ENCODE data around the gene OGDHL. TPM values are rescaled to one million over a fixed set of nuclear protein-coding genes. Genes with fewer than 3 reads are reported as not detected.

OGDHL gene
- total and polyA plus RNA-seq, 9 of the 15 experiments (the other 6 are each of a cell fraction or from before 2014, with no cell fraction given), result 0.01 to 1.8 (median 0.91) TPM

- TF ChIP-seq SIN3B (IDR thresholded peaks at IDR 0.05; ENCODE audit: low read depth) (peak; percentile 49), TEAD2 (tag; IDR thresholded peaks at IDR 0.05) (no peak), FOXP4 (CRISPR knock-in tag; IDR thresholded peaks at IDR 0.05; ENCODE audit: borderline replicate concordance) (peak; percentile 95; the same call in 1 of the 2 replicates), NCOA1 (IDR thresholded peaks at IDR 0.05; ENCODE audit: low read depth) (peak; percentile 53; the same call in 1 of the 2 replicates), RBM14 (IDR thresholded peaks at IDR 0.05; ENCODE audit: borderline replicate concordance, insufficient read depth, low read depth, low read length) (no peak), ZNF740 (CRISPR knock-in tag; IDR thresholded peaks at IDR 0.05) (peak; percentile 51; the same call in 1 of the 2 replicates), ZNF740 (tag; IDR thresholded peaks at IDR 0.05) (no peak), ZBTB7A (IDR thresholded peaks at IDR 0.05; ENCODE audit: borderline replicate concordance, control insufficient read depth, low read depth, low read length) (peak; percentile 67; the same call in 1 of the 2 replicates), CXXC5 (CRISPR knock-in tag; IDR thresholded peaks at IDR 0.05) (peak; percentile 95), ZNF583 (CRISPR knock-in tag; IDR thresholded peaks at IDR 0.05) (peak; percentile 59; the same call in 1 of the 2 replicates), PCBP1 (IDR thresholded peaks at IDR 0.05; ENCODE audit: low read depth, low read length, poor library complexity, severe bottlenecking) (peak; percentile 76), ZBTB1 (CRISPR knock-in tag; IDR thresholded peaks at IDR 0.05; ENCODE audit: borderline replicate concordance, low read depth) (peak; percentile 54; the same call in 1 of the 2 replicates), EP400 (IDR thresholded peaks at IDR 0.05) (no peak), ZNF197 (CRISPR knock-in tag; IDR thresholded peaks at IDR 0.05; ENCODE audit: low read depth) (peak; percentile 86; the same call in 1 of the 2 replicates), ZNF224 (CRISPR knock-in tag; IDR thresholded peaks at IDR 0.05) (peak; percentile 92), ZKSCAN1 (IDR thresholded peaks at IDR 0.05; ENCODE audit: low read depth, low read length) (no peak), SAP30 (IDR thresholded peaks at IDR 0.05; ENCODE audit: borderline replicate concordance, insufficient read depth, low read depth, low read length, poor library complexity, severe bottlenecking) (peak; percentile 59), HNRNPLL (IDR thresholded peaks at IDR 0.05; ENCODE audit: low read depth, low read length, poor library complexity, severe bottlenecking) (peak; percentile 28), ATF3 (IDR thresholded peaks at IDR 0.05) (no peak), ATF3 (CRISPR knock-in tag; conservative IDR thresholded peaks at IDR 0.05) (peak; percentile 71), ZFX (CRISPR knock-in tag; IDR thresholded peaks at IDR 0.05) (peak; percentile 6; the same call in 1 of the 2 replicates), NRF1 (conservative IDR thresholded peaks at IDR 0.05 in 1 of 2, IDR thresholded peaks at IDR 0.05 in 1 of 2) (peak; percentile 86 to 88), POLR2B (IDR thresholded peaks at IDR 0.05; ENCODE audit: low read depth, partially characterized antibody) (no peak)
Observed at GRCh38 chr10:49761789-49762565, at the start of gene OGDHL (continued).

Data from K562 (cell line).